Astrocyte of the hippocampus (primary cell): Measurements from ENCODE around the gene CAPN10.
"Not testable (repeated sequence)": the region's sequence is repeated elsewhere in the genome, so short reads cannot be mapped to it uniquely, and the experiment has no call there.

ENCODE experiments used
- DNase-seq: peaks from one replicate; pipeline ENCODE4 v3.0.0; 2011; ENCODE audit warnings: low read depth, low spot score

The CAPN10 gene, protein sequence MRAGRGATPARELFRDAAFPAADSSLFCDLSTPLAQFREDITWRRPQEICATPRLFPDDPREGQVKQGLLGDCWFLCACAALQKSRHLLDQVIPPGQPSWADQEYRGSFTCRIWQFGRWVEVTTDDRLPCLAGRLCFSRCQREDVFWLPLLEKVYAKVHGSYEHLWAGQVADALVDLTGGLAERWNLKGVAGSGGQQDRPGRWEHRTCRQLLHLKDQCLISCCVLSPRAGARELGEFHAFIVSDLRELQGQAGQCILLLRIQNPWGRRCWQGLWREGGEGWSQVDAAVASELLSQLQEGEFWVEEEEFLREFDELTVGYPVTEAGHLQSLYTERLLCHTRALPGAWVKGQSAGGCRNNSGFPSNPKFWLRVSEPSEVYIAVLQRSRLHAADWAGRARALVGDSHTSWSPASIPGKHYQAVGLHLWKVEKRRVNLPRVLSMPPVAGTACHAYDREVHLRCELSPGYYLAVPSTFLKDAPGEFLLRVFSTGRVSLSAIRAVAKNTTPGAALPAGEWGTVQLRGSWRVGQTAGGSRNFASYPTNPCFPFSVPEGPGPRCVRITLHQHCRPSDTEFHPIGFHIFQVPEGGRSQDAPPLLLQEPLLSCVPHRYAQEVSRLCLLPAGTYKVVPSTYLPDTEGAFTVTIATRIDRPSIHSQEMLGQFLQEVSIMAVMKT

DNA sequence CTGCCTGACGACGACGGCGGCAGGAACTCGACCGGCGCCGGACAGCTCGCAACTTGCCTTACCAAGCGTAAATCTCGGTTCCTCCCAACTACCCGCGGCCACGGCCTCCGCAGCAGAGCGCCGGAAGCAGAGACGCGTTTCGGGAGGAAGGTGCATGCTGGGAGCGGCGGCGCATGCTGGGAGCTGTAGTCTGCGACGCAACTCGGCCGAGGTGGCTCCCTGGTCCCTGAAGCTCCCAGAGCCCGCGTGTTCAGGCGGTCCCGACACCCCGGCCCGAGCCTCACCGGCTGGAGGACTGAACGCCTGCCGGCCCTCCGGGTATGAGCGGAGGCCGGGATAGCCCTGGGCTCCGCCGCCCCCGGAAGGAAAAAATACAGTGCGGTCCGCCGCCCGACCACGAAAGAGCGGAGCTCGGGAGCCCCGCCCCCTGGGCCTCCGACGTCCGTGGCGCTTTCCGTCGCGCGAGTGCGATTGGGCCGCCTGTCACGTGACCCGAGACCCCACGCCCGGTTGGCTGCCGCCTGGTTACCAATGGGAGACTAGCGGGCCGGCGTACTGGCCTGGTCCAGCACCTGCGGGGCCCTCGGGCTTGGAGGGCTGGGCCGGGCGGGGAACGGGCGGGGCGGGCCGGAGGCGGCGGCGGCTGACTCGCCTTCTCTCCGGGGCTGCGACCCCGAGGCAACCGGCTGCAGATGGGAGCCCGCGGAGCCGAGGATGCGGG is at the start of gene CAPN10:
TSS of gene CAPN10 (plus strand) at position 537 of the 721 bp plus-strand sequence. CDS start at position 715, 178 bp downstream.
- peak; percentile 98 for DNase-seq

GRCh38 chr2:240538031-240538780 is 48.3 kb upstream of the CAPN10 start:
- no peak for DNase-seq

GRCh38 chr2:240539101-240539500 is 47.4 kb upstream of the CAPN10 start:
- not testable (repeated sequence) for DNase-seq

DNA sequence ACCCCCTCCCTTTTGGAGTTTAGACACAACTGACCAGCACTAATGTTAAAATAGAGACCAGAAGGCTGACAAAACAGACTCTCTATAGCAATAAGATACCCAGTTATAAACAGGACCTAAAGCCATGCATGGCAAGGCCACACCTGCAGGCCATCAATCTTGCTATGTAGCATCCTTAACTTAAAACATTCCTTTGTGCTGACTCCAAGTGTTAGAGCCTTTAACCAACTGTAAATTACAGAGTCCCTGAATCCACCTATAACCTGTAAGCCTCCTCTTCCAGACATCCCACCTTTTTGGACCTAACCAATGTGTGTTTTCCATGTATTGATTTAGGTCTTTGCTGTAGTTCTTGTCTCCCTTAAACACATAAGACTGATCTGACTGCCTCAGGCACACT is 46.6 kb upstream of the CAPN10 start:
- no peak for DNase-seq

- no peak for DNase-seq
These were observed 35.2 kb upstream of the CAPN10 start for GRCh38 chr2:240551288-240551687.

DNA sequence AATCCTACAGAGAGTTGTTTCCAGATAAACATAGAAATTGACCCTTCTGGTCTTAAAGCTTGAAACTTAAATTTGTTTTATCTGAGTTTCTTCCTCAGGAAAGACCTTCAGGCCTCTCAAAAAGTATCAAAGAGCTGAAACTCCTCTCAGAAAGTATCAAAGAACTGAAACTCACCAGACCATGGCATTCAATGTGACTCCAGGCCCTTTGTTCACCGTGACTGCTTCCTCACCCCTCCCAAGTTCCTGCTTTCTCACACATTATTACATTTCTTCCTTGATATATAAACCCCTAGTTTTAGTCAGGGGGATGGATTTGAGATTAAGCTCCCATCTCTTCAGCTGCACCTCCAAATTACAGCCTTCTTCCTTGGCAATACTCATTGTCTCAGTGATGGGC is 34.7 kb upstream of the CAPN10 start:
- no peak for DNase-seq

- DNase-seq = no peak
These were observed 32.5 kb upstream of the CAPN10 start for GRCh38 chr2:240553956-240554480.

GRCh38 chr2:240554767-240555493 is 31.6 kb upstream of the CAPN10 start:
- no peak for DNase-seq

- DNase-seq = no peak
These were observed 30.8 kb upstream of the CAPN10 start for GRCh38 chr2:240555541-240556250.

- DNase-seq = peak; percentile 61
These were observed 29.9 kb upstream of the CAPN10 start for GRCh38 chr2:240556553-240557100.

DNA sequence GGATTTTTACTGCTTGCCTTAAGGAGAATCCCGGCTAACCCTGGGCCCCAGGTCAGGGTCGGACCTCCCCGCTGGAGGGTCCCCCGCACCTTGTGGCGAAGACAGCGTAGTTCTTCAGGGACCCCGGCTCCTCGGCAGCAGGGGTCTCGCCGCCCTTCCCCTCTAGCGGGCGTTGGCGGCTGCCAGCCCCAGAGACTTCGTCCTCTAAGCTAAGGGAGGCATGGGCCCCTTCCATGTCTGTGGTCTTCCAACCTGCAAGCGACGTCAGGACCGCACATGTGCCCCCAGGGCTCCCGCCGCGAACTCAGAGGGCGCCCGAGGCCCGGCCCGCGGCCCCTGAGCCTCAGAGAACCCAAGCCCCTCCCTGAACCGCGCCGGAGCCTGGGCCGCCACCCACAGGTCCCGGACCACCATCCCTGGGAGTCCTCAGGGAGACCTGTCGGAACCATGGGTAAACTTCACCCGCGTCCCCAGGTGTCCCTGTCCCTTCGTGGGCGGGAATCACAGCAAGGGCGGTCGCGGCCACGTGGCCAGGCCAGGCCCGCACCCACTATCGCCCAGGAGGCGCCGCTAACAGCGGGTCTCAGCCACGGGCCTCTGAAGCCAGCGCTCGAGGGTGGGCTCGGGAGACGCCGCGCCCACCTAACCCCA is 29.3 kb upstream of the CAPN10 start:
- peak; percentile 23 for DNase-seq

GRCh38 chr2:240557808-240558207 is 28.7 kb upstream of the CAPN10 start, which contains the start of gene ANKMY1:
ANKMY1 (minus strand) TSS chr2:240557988; CDS start chr2:240557335, 653 bp downstream.
- DNase-seq = peak; percentile 93

- DNase-seq = no peak
These were observed 28.2 kb upstream of the CAPN10 start for GRCh38 chr2:240558236-240558761.

- DNase-seq = no peak
These were observed 27.2 kb upstream of the CAPN10 start for GRCh38 chr2:240559286-240559685.

DNA sequence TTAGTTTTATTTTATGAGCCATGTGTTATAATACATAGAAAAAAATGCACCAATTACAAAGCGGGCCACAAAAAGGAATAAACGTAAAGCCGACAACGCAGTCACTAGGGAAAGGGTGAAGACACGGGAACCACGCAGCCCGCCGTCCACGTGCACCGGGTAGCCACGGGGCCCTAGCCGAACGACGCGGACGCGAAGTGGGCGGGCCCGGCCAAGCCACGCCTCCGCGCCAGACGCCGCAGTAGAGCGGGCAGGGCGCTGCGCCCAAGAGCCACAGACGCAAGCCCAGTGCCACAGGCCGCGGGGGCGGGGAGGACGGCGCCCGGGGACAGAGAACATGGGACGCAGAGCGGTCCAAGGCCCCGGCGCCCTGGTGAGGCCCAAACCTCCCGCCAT is 26.5 kb upstream of the CAPN10 start, which contains the start of gene DUSP28:
TSS of gene DUSP28 (plus strand) at position 274 of the 396 bp plus-strand sequence. CDS start 328 bp downstream, outside the sequence.
- DNase-seq = peak; percentile 94

DNA sequence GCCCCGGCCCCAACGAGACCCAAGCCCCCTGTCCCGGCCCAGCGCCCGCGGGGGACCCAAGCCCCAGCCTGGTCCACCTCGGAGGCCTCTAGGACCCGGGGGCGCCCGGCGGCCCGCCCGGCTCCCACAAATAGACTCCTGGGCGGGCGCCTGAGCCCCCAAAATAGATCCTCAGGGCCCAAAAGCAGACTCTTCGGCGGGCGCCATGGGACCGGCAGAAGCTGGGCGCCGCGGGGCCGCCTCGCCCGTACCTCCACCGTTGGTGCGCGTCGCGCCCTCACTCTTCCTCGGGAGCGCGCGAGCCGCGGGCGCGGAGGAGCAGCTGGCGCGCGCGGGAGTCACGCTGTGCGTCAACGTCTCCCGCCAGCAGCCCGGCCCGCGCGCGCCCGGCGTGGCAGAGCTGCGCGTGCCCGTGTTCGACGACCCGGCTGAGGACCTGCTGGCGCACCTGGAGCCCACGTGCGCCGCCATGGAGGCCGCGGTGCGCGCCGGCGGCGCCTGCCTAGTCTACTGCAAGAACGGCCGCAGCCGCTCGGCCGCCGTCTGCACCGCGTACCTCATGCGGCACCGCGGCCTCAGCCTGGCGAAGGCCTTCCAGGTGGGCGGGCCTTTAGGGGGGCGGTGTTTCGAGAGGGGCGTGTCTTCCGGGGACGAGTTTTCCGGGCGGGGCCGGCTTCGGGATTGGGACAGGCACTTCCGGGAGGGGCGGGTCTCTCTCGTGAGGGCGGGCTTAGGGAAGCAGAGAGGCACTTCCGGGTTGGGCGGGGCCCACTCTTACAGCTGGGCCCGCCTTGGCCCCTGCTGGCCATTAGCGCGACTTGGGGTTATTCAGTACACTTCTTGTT is 25.8 kb upstream of the CAPN10 start:
- DNase-seq = peak; percentile 99

DNA sequence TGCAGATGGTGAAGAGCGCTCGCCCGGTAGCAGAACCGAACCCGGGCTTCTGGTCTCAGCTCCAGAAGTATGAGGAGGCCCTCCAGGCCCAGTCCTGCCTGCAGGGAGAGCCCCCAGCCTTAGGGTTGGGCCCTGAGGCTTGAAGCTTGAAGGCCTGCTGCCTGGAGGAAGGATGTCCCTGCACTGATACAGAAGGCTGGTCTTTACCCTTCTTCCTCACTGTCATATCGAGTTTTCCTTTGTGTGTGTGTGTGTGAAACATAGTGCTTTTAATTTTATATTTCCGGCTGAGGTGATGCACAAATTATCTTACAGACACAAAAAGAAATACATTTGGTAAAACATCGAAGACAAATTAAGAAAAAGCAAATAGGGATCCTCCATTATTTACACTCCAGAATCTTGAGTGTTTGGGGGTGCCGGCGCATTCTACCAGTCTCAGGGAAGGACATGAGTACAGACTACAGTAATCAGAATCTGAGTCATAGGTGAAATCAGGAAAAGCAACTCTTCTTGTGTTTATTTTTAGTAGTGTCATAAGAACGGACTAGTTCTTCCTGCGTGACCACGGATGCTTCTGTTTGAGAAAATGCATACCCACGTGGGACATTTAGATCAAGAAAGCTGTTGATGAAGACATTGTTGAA is 25.1 kb upstream of the CAPN10 start:
- no peak for DNase-seq
